GM12873 (cell line): ENCODE results near the gene RPTOR.

ENCODE experiments used
- CTCF ChIP-seq: IDR thresholded peaks from 2 replicates; pipeline ENCODE4 v1.5.1; 2012; ENCODE audit warnings: low read depth, mild to moderate bottlenecking, moderate library complexity, low read length, control low read depth; ENCODE audit not compliant: insufficient read depth; ENCODE audit errors: missing control alignments

Gene RPTOR

GRCh38 chr17:80991645-80992076, 447.0 kb downstream of the RPTOR start, which contains the start of gene CHMP6:
TSS of gene CHMP6 (plus strand) at chr17:80991841. CDS start at chr17:80991919, 78 bp downstream.
- no peak for TF ChIP-seq CTCF

DNA sequence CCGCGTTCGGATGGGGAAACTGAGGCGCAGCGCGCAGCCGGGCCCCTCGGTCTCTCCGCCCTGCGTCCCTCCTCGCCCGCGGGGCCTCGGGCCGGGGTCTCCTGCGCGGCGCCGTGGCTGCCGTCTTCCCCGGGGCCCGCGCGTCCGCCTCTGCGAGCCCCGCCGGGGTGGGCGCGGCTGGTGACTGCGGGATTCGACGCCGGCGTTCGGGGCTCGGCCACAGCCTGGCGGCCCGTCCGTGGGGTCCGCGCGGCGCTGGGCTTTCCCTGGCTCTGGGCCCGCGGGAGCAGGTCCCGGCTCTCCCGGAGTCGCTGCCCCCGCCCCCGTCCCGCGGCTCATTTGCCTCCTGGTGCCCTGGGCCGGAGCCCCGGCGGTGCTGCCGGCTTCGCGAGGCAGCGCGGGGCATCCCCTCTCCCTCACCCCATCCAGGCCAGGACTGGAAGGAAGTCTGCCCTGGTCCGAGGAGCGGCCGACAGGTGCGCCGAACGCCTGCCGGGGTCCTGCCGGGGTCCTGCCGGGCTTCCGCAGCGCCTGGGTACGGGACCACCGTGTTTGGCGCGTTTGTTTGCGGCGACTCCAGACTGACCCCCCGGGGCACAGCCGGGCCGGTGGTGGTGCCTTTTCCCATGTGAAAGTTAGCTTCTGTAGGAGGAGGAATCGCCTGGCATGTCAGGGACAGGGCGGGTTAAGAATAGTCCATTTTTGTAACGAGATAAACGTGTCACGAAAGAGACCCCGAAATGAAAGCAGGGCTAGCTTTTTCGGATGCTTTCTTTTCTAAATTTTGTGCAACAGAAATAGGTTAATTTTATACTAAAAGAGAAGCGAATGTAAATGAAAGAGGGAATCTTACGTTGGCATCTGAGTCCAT, 447.7 kb downstream of the RPTOR start:
- TF ChIP-seq CTCF, result no peak

DNA sequence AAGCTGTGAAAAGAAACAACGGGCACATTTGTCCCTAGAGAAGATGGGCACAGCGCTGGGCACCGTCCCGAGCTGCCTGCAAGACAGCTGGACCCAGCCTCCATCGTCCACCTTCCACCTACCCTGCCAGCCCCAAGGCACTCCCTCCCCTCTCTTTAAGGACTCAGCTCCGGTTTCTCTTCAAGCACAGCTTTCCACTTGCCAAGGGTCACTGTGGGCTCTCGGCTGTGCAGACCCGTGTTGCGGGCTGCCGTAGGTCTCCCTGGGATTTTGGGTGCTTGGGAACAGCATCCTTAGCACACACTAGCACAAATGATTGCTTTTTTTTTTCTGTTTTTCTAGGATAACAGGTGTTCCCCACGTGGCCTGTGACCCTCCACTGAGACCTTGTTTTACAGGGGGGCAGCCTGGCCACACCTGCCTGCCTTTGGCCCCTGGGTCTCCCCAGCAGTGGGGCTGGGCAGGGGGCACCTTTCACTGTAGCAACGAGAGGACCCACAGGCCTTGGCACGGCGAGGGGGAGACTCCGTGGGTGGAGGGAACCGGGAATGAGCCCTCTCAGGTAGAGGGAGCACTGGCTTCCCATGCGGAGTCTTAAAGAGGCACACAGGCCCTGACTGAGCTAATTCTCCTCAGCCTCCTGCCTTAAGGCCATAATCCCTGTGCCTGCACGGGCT, 448.4 kb downstream of the RPTOR start:
- no peak for TF ChIP-seq CTCF

GRCh38 chr17:80995131-80995530, 450.5 kb downstream of the RPTOR start:
- TF ChIP-seq CTCF, result no peak

GRCh38 chr17:80996422-80997305, 452.0 kb downstream of the RPTOR start:
- no peak for TF ChIP-seq CTCF

- no peak for TF ChIP-seq CTCF
Observed at GRCh38 chr17:80997424-80998117, 452.9 kb downstream of the RPTOR start.
